NCI-H128 (cell line): ENCODE results near the gene ZNF622.
"Not testable (repeated sequence)": the region's sequence is repeated elsewhere in the genome, so short reads cannot be mapped to it uniquely, and the experiment has no call there.

Experiments used
- DNase-seq: peaks from one replicate; lab custom pipeline; 2025; ENCODE audit not compliant: unreplicated experiment; lab: John Stamatoyannopoulos, UW

Gene ZNF622

DNA sequence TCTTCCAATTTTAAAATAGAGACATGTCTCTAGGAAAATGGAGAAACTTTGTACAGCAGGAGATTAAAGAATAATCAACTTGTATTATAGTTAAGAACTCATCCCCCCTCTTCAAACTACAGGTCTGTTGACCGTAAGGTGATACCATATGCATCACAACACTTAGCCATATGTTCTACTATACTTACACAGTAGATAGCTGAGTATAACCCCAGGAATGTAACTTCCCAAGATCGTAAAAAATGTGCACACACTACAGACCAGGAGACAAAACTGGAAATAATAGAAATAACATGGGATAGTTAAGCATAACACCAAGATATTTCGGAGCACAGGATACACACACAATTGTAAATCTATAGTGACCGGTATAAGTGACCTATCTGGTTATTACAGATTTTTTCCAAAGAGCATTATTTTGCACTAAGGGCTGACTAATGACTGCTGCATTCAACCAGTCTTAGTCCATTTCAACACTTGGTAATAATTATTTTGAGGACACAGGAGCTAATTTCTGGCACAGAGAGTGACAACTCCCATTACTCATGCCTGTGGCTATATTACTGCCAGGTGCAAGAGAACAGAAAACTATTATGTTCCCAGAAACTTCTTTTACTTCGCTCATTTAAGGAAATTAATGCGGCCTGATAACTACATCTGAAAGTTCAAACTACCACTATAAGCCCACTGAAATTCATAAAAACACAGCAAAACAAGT is 15.4 kb upstream of the ZNF622 start:
- no peak for DNase-seq

GRCh38 chr5:16480144-16480543 is 14.5 kb upstream of the ZNF622 start:
- DNase-seq: no peak

GRCh38 chr5:16477541-16477940 is 11.9 kb upstream of the ZNF622 start:
- DNase-seq: no peak

GRCh38 chr5:16476417-16476816 is 10.8 kb upstream of the ZNF622 start:
- DNase-seq: not testable (repeated sequence)

DNA sequence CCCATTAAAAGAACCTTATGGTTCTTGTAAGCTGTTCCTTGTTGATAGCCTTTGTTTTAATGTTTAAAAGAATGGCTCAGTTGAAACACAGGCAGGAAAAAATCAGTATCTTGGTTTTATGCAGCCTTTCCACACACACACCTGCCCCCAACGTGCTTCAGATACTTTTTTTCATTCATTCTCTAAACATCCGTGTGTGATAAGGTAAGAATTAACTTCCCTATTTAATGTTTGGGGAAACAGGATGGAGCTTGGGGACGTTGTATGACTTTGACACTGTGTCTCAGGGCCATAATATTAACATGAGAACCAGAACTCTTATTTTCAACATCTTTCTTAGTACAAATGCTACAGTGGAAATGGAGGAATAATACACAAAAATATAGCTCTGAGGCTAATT is 5.8 kb upstream of the ZNF622 start:
- no peak for DNase-seq

- DNase-seq: no peak
Observed at GRCh38 chr5:16467363-16468219, 2.0 kb upstream of the ZNF622 start.

- DNase-seq: no peak
Observed at GRCh38 chr5:16464664-16465543, 696 bp downstream of the ZNF622 start.

- DNase-seq: no peak
Observed at GRCh38 chr5:16464231-16464630, 1.4 kb downstream of the ZNF622 start.

DNA sequence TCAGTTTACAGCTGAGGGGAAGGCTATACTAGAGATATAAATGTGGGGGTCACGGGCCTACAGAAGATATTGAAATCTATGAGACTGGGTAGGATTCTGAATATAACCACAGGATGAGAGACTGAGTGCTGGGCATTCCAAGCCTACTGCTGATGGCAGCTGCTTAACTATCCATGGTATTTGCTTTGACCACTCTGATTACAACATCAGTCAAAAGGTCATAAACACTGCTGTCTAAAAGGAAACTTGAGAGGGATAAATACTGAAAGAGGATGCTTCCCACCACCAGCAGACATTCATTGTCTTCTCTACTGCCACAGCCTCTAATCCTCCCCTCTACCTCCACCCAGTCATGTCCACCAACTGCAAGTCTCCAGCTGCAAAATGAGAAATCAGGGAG is 3.8 kb downstream of the ZNF622 start:
- DNase-seq: no peak

GRCh38 chr5:16461026-16461425 is 4.6 kb downstream of the ZNF622 start:
- no peak for DNase-seq

- DNase-seq: no peak
Observed at GRCh38 chr5:16459451-16459850, 6.1 kb downstream of the ZNF622 start.

- no peak for DNase-seq
Observed at GRCh38 chr5:16457853-16458252, 7.7 kb downstream of the ZNF622 start.

GRCh38 chr5:16457451-16457850 is 8.1 kb downstream of the ZNF622 start:
- no peak for DNase-seq

DNA sequence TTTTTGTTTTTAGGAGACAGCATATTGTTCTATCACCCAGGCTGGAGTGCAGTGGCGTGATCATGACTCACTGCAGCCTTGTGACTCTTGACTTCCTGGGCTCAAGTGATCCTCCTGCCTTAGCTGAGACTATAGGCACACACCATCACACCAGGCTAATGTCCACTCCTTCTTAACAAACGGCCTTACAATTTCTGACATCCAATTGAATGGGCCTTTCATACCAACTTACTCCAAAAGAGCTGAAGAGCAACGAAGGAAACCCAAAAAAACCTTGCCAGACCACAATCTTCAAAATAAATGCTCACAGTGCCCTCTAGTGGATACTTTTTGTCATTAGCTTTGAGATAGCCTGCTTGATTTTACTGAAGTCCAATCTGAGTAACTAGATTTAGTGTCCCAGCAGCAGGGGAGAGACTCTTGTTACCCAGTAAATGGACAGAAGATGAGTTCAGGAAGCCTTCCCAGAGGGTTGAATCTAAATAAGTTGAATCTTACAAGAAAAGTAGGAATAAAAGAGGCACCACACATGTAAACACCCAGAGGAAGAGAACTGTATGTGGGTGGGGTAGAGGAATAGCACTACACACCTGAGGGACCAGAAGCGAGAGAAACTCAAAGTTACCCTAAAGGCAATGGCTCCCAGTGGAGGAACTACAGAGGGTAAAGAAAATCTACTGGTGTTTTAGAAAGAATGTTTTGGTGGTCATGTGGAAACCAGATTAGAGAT is 9.3 kb downstream of the ZNF622 start:
- peak; percentile 52 for DNase-seq

- DNase-seq: no peak
Observed at GRCh38 chr5:16455668-16456067, 9.9 kb downstream of the ZNF622 start.

DNA sequence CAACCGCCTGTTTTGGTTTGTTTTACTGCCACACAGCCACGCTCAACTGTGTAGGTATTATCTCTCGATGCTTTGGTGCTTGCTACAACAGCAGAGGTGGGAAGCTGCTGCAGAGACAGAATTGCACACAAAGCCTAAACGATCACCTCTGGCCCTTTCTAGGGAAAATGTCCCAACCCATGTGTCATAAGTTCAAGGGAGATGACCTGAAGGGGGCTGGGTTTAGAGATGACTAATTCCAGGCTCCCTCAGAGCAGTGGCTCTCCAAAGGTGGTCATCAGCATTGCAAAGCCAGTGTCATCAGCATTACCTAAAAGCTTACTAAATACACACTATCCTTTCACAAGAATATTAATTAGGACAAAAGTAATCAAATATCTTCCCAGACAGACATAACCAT is 10.9 kb downstream of the ZNF622 start:
- DNase-seq: no peak

DNA sequence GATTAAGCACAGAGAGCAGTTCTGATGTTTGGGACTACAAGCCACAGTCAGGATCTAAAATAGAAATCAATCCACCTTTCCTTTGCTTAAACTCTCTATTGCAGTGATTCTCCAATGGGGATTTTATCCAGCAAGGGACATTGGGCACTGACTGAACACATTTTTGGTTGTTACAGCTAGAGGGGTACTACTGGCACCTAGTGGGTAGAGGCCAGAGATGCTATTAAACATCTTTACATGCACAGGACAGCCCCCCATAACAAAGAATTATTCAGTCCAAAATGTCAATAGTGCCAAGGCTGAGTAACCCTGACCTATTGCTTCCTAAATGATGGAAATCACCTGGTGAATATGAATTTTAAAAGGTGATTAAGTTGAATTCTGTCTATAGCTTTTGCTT is 12.0 kb downstream of the ZNF622 start:
- no peak for DNase-seq

- no peak for DNase-seq
Observed at GRCh38 chr5:16450163-16450562, 15.4 kb downstream of the ZNF622 start.

DNA sequence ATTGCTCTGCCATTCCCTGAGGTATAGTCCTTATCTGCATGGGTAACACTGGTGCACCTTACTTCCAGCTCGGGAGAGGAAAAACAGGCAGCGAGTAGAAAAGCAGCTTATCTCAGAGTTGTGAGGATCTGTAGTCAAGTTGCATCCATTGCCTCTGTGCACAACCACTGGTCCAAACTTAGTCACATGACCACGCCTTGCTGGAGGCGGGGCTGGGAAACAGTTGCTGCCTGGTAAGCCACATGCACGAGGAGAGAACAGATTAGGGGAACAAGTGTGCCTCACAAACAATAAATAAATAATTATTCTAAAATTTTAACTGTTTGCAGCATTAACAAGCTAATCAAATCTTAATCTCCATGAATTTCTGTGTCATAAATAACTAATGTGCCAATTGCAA is 18.6 kb downstream of the ZNF622 start:
- DNase-seq: no peak

GRCh38 chr5:16437977-16438376 is 27.6 kb downstream of the ZNF622 start:
- DNase-seq: no peak
